Coronary artery (tissue), 2 donors: ENCODE data around the gene ACTG2.

ENCODE experiments used
- DNase-seq: peaks from one replicate; pipeline ENCODE4 v3.0.0-alpha.2; 2017; ENCODE audit warnings: low spot score
- H3K27ac ChIP-seq, 2 donors: fragments of 200-600 bp; sonication (generic); one replicate each; pipeline ENCODE4 v1.5.1; 2016 to 2019
- H3K4me3 ChIP-seq: fragments of 200-600 bp; sonication (generic); 2 replicates; pipeline ENCODE4 v1.5.1; 2016; ENCODE audit warnings: mild to moderate bottlenecking, moderate library complexity
- TF ChIP-seq, protein P1 (sequence below): fragments of 200-600 bp; sonication (generic); IDR thresholded peaks from one replicate; pipeline ENCODE4 v1.5.1; 2019; ENCODE audit warnings: antibody characterized with exemption

The ACTG2 gene

GRCh38 chr2:73921581-73921980 lies 28.8 kb downstream of the ACTG2 start:
- no peak for DNase-seq
- Histone ChIP-seq H3K4me3 (no peak overlapping the region), H3K27ac (no peak overlapping the region)
- TF ChIP-seq, protein P1, sequence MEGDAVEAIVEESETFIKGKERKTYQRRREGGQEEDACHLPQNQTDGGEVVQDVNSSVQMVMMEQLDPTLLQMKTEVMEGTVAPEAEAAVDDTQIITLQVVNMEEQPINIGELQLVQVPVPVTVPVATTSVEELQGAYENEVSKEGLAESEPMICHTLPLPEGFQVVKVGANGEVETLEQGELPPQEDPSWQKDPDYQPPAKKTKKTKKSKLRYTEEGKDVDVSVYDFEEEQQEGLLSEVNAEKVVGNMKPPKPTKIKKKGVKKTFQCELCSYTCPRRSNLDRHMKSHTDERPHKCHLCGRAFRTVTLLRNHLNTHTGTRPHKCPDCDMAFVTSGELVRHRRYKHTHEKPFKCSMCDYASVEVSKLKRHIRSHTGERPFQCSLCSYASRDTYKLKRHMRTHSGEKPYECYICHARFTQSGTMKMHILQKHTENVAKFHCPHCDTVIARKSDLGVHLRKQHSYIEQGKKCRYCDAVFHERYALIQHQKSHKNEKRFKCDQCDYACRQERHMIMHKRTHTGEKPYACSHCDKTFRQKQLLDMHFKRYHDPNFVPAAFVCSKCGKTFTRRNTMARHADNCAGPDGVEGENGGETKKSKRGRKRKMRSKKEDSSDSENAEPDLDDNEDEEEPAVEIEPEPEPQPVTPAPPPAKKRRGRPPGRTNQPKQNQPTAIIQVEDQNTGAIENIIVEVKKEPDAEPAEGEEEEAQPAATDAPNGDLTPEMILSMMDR: no peak

DNA sequence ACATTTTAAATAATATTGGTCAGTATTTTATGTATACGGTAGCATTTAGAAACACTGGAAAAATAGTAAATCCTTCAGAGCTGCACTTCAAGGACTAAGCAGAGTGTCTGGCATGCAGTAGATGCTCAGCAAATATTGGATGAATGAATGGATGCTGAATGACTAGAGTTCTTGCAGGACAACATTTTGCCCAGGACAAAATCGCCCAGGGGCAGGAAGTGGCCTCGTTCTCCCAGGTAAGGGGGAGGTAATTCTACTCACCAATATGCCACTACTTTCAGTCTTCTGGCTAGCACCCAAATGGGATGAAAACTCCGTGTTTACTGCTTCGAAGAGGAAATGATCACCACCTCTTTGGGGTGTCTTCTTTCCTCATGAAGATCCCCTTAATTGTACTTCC lies 29.9 kb downstream of the ACTG2 start:
- H3K27ac ChIP-seq: no peak overlapping the region

GRCh38 chr2:73925033-73925704 lies 32.4 kb downstream of the ACTG2 start:
- H3K27ac ChIP-seq: no peak overlapping the region
- H3K4me3 ChIP-seq: no peak overlapping the region
- no peak for DNase-seq
- TF ChIP-seq, protein P1: no peak

More for the DNA sequence above, 29.9 kb downstream of the ACTG2 start:
- no peak overlapping the region for H3K4me3 ChIP-seq
- TF ChIP-seq, protein P1: no peak
- no peak for DNase-seq

DNA sequence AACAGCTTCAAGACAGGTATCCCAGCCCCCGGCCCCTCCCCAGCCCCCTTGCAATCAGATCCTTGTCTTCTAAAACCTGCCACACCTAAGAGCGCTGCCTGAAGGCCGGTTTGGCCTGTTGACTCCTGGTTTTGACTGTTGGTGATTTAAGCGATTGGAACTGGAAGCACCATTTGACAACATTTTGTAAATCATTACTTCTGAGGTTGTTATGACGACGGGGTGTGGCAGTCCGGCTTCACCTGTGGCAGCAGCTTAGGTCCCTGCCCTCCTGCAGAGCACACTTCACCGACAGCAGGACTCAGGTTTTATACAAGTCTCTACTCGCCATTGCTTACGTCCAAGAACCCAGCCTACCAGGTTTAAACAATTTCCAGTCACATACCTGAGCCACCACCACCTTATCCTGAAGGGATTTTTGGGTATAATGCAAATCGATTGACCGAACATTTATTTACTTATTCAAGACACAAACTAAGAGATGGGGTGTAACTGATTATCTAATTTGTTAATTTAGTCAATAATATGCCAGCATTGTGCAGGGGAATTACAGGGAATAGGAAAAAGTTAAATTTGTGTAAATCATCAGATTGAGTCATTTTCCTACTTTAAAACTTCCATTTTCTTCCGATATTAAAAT lies 33.2 kb downstream of the ACTG2 start:
- TF ChIP-seq, protein P1: no peak
- no peak for DNase-seq
- Histone ChIP-seq H3K27ac (peak overlapping the region; percentile 97), H3K4me3 (peak overlapping the region; percentile 84)

DNA sequence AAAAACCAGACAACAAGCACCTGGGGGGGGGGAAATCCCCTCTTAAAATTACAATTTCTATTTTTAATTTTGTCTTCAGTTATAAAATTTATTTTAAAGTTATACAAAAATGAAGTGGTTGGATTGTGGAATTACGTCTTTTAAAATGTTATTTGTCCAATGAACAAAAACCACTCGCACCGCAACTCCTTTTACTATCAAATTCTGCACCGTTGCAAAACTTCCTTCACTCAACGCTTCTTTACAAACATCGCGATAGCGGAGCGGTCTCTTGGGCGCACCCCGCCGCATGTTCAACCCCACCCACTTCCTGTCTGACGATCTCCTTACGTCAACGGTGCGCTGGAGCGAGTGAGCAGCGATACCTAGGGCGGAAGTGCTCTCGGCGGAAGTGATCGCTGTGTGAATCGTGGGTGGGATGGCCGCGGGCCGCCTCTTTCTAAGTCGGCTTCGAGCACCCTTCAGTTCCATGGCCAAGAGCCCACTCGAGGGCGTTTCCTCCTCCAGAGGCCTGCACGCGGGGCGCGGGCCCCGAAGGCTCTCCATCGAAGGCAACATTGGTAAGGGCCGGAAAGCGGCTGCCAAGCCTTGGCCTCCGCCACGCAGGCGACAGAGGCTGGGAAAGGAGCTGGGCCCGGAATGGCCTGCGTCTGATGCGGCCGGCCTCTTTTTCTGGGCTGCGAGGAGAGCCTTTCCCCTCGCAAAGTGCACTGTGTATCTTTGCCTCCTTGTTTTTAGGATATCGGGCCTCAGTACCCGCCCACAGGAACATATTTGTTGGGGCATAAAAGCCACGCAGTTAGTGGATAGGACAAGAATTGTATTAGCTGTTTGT lies 33.9 kb downstream of the ACTG2 start, which contains the start of gene DGUOK:
Gene DGUOK (plus strand): TSS at position 388 of the 835 bp plus-strand sequence. CDS start 31 bp downstream, at position 419.
- H3K27ac ChIP-seq: peak within 1 kb of the TSS; percentile 97
- TF ChIP-seq, protein P1: no peak
- peak; percentile 99 for DNase-seq
- peak within 1 kb of the TSS; percentile 84 for H3K4me3 ChIP-seq

- Histone ChIP-seq H3K4me3 (peak overlapping the region; percentile 84), H3K27ac (peak overlapping the region; percentile 97)
- DNase-seq: no peak
- TF ChIP-seq, protein P1: no peak
Observed at GRCh38 chr2:73927344-73927743, 34.5 kb downstream of the ACTG2 start.
